Activated T-cell treated with anti-CD3 and anti-CD28 coated beads, Interleukin-2, amount 50 U/mL, for 72 hours (primary cell): Measurements from ENCODE around the gene ATP5PD. TPM values are rescaled to one million over a fixed set of nuclear protein-coding genes. Genes with fewer than 3 reads are reported as not detected.
A peak's percentile ranks its signal among the peaks of the same experiment; 100 is the strongest.
"Not testable (repeated sequence)": the region's sequence is repeated elsewhere in the genome, so short reads cannot be mapped to it uniquely, and the experiment has no call there.

Experiments used
- ATAC-seq, 2 donors: fragments of 150-1000 bp; cut with Tn5 transposase; replicated peaks in 1 of 2; 2 replicates each; pipeline ENCODE4 v1.10.0; 2021; ENCODE audit warnings: moderate library complexity in 2 of 2, mild to moderate bottlenecking in 1 of 2
- DNase-seq, 2 donors: peaks; one replicate each; pipeline ENCODE4 v3.0.0; 2021 to 2022; ENCODE audit warnings: mixed read lengths in 1 of 2
- H3K27ac Mint-ChIP-seq: one replicate; pipeline ENCODE4 v1.8.0; 2022; ENCODE audit warnings: mild to moderate bottlenecking, moderate library complexity, mixed read lengths
- H3K27me3 Mint-ChIP-seq: one replicate; pipeline ENCODE4 v1.8.0; 2022; ENCODE audit warnings: low read depth, mixed read lengths
- H3K36me3 Mint-ChIP-seq, 2 donors: one replicate each; pipeline ENCODE4 v1.8.0; 2022; ENCODE audit warnings: mixed read lengths in 2 of 2, mild to moderate bottlenecking in 1 of 2; ENCODE audit not compliant: insufficient read depth in 2 of 2
- H3K4me1 Mint-ChIP-seq: one replicate; pipeline ENCODE4 v1.8.0; 2022; ENCODE audit warnings: low read depth, mixed read lengths
- H3K4me3 Mint-ChIP-seq, 2 donors: one replicate each; pipeline ENCODE4 v1.8.0; 2022; ENCODE audit warnings: mild to moderate bottlenecking in 2 of 2, mixed read lengths in 2 of 2, moderate library complexity in 2 of 2
- H3K9me3 Mint-ChIP-seq, 2 donors: one replicate each; pipeline ENCODE4 v1.8.0; 2022; ENCODE audit warnings: mixed read lengths in 2 of 2
- total RNA-seq, 2 donors: library from RNA; stranded (reverse); gene quantifications; one replicate each; pipeline ENCODE4 v1.2.3, GENCODE V29; 2022

Gene ATP5PD
- total RNA-seq, 2 donors from 2014 or later: 125 to 147 TPM

- peaks cover 49% of the 10 kb centered on the region for H3K4me1 Mint-ChIP-seq
- H3K9me3 Mint-ChIP-seq: peaks cover 0 to 2% of the 10 kb centered on the region in 2 donors
- H3K36me3 Mint-ChIP-seq: peaks cover 0 to 3% of the 10 kb centered on the region in 2 donors
- ATAC-seq (peak; percentile 66 to 73), DNase-seq (peak; percentile 92 to 93)
- H3K27me3 Mint-ChIP-seq: no peaks in the 10 kb centered on the region
- H3K27ac Mint-ChIP-seq: peak overlapping the region; percentile 98
- peak overlapping the region; percentile 90 to 92 for H3K4me3 Mint-ChIP-seq
Observed at GRCh38 chr17:75034236-75034908, 12.4 kb downstream of the ATP5PD start.

DNA sequence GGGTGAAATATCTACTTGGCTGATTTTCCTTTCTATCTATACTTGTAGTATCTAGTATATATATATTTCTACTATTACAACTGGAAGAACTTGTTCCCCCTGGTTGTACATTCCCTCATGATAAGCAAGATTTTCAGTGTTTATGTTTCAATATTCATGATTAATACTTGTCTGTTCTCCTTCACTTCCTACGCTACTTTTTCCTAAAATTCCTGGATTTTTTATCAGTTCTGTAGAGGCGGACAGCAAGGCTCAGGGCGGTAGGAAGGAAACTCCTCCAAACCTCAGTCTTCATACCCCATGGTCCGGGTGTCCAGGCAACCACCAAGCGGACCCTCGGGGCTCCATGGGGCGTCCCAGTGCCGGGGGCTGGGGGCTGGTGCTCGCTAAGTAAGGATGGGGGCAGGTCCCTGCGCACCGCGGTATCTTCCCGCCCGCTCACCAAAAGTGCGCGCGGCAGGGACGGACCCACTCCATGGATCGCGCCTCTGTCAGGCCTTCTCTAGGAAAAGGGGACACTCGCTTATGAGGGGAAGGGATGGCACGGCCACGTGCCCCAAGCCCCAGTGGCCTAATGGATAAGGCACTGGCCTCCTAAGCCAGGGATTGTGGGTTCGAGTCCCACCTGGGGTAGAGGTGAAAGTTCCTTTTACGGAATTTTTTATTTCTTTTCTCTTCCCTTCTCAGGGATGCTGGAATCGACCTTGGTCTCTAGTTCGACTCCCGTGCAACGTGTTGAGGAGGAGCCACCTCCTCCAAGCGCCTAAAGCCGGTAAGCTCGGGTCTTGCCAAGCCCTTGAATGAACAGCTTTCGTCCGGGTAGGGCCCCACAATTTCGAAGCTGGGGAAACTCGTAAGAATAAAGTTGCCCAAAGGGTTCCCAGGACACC is 13.2 kb downstream of the ATP5PD start:
- DNase-seq (peak; percentile 88 to 95), ATAC-seq (peak; percentile 39 to 44)
- H3K36me3 Mint-ChIP-seq: peaks cover 0 to 3% of the 10 kb centered on the region in 2 donors
- H3K4me3 Mint-ChIP-seq: peak overlapping the region; percentile 90 to 92
- no peaks in the 10 kb centered on the region for H3K27me3 Mint-ChIP-seq
- peaks cover 49% of the 10 kb centered on the region for H3K4me1 Mint-ChIP-seq
- peak overlapping the region; percentile 98 for H3K27ac Mint-ChIP-seq
- H3K9me3 Mint-ChIP-seq: peaks cover 0 to 2% of the 10 kb centered on the region in 2 donors

- ATAC-seq: peak in 1 of 2 donors; percentile 1
- H3K9me3 Mint-ChIP-seq: peaks cover 0 to 2% of the 10 kb centered on the region in 2 donors
- H3K27me3 Mint-ChIP-seq: no peaks in the 10 kb centered on the region
- H3K4me3 Mint-ChIP-seq: peak overlapping the region; percentile 90 to 92
- peaks cover 0 to 3% of the 10 kb centered on the region in 2 donors for H3K36me3 Mint-ChIP-seq
- peak in 1 of 2 donors; percentile 31 for DNase-seq
- no peak overlapping the region for H3K27ac Mint-ChIP-seq
- peaks cover 49% of the 10 kb centered on the region for H3K4me1 Mint-ChIP-seq
Observed at GRCh38 chr17:75032720-75033280, 14.0 kb downstream of the ATP5PD start.

- Mint-ChIP-seq H3K4me1 (peaks cover 44% of the 10 kb centered on the region), H3K9me3 (peaks cover 0 to 2% of the 10 kb centered on the region in 2 donors), H3K27me3 (no peaks in the 10 kb centered on the region), H3K4me3 (peak overlapping the region; percentile 69 to 90), H3K27ac (no peak overlapping the region), H3K36me3 (peaks cover 0 to 3% of the 10 kb centered on the region in 2 donors)
- peak; percentile 25 to 38 for ATAC-seq
- DNase-seq: peak; percentile 63 to 74
Observed at GRCh38 chr17:75031972-75032719, 14.6 kb downstream of the ATP5PD start.

DNA sequence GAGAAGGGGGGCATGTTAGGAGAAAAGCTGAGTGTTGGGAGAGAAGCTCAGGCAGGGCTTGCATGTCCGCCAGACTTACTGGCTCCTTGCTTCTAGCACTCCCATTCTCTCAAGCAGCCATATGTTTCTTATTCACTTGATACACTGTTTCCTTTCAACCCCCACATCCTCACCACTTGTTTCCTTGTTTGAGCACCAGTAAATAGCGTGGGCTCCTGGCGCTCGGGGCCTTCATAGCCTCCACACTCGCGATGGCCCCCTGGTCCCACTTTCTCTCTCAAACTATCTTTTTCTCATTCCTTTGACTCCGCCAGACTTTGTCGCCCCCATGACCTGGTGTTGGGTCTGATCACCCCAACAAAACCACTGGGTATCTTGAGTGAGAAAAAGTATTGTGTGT is 16.6 kb downstream of the ATP5PD start:
- ATAC-seq (no peak), DNase-seq (no peak)
- H3K4me3 Mint-ChIP-seq: no peak overlapping the region
- H3K9me3 Mint-ChIP-seq: peaks cover 0 to 2% of the 10 kb centered on the region in 2 donors
- H3K36me3 Mint-ChIP-seq: peaks cover 2 to 3% of the 10 kb centered on the region in 2 donors
- peaks cover 35% of the 10 kb centered on the region for H3K4me1 Mint-ChIP-seq
- no peak overlapping the region for H3K27ac Mint-ChIP-seq
- no peaks in the 10 kb centered on the region for H3K27me3 Mint-ChIP-seq

DNA sequence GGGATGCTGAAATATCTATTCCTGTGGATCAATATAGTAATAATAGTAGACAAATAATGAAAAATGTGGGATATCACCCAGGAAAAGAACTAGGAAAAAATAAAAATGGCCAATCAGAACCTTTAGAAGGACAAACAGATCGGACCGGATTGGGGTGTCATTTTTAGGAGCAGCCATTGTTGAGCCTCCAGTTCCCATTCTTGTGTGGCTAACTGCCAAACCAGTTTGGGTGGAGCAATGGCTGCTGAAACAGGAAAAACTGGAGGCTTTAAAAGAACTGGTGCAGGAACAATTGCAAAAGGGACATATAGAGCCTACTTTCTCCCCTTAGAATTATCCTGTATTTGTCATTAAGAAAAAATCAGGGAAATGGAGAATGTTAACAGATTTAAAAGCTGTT is 20.1 kb downstream of the ATP5PD start:
- not testable (repeated sequence) for H3K4me1 Mint-ChIP-seq, DNase-seq, ATAC-seq, H3K27me3 Mint-ChIP-seq, H3K9me3 Mint-ChIP-seq, H3K27ac Mint-ChIP-seq, H3K4me3 Mint-ChIP-seq
- peaks cover 0 to 12% of the 10 kb centered on the region in 2 donors for H3K36me3 Mint-ChIP-seq

- not testable (repeated sequence) for H3K27ac Mint-ChIP-seq, H3K27me3 Mint-ChIP-seq, H3K4me1 Mint-ChIP-seq, DNase-seq, H3K9me3 Mint-ChIP-seq
- ATAC-seq: peak; percentile 15 to 20
- H3K36me3 Mint-ChIP-seq: peaks cover 3 to 22% of the 10 kb centered on the region in 2 donors
- H3K4me3 Mint-ChIP-seq: peak overlapping the region; percentile 37 to 52
Observed at GRCh38 chr17:75025398-75025734, 21.4 kb downstream of the ATP5PD start.

DNA sequence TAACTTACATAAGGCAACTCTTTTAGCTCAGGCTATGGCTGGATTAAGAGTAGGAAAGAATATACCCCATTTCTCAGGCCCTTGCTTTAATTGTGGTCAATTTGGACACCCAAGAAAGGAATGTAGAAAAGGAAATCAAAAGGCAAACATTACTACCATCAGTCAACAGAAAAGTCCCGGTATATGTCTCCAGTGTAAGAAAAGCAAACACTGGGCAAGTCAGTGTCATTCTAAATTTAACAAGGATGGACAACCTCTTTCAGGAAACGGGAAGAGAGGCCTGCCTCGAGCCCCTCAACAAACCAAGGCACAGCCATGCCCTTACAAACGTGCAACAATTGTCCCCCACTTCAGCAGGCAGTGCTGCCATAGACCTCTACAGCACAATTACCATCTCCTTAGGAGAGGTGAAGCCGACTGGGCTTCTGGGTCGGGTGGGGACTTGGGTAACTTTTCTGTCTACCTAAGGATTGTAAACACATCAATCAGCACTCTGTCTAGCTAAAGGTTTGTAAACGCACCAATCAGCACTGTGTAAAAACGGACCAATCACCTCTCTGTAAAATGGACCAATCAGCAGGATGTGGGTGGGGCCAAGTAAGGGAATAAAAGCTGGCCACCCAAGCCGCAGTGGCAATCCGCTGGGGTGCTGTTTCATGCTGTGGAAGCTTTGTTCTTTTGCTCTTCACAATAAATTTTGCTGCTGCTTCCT is 21.9 kb downstream of the ATP5PD start:
- Mint-ChIP-seq H3K9me3 (no peaks in the 10 kb centered on the region), H3K4me3 (peak overlapping the region; percentile 37 to 52), H3K27ac (no peak overlapping the region), H3K4me1 (peaks cover 6% of the 10 kb centered on the region), H3K36me3 (peaks cover 3 to 23% of the 10 kb centered on the region in 2 donors), H3K27me3 (no peaks in the 10 kb centered on the region)
- ATAC-seq (peak; percentile 28 to 58), DNase-seq (peak; percentile 30 to 44)

DNA sequence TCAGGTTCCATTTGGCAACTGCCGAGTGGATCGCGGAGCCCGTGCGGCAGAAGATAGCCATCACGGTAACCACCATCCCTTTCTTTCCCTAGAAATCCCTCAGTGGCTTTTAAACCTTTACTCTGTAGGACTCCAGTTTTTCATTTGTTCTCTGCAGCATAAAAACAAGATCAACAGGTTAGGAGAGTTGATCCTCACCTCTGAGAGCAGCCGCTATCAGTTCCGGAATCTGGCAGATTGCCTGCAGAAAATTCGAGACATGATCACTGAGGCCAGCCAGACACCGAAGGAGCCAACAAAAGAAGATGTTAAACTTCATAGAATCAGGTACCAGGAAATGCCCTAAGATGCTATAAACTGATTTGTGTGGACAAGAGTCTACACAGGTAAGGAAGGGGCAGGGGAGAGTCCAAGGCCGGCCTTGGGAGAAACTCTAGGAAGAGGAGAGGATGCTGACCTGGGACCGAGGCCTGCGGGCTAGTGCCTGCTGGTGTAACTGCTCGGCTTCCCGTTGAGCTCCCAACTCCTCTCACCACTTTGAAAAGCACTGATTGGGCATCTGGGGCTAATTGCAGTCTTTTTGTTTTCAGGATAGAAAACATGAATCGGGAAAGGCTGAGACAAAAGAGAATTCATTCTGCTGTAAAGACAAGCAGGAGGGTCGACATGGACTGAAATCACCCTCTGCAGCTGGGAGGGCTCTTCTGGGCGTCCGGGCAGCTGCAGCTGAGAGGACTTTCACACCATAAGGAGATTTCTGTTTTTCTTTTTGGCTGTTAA is 26.2 kb downstream of the ATP5PD start:
- H3K4me3 Mint-ChIP-seq: no peak overlapping the region
- H3K36me3 Mint-ChIP-seq: peaks cover 6 to 22% of the 10 kb centered on the region in 2 donors
- DNase-seq (no peak), ATAC-seq (no peak)
- no peaks in the 10 kb centered on the region for H3K27me3 Mint-ChIP-seq
- H3K4me1 Mint-ChIP-seq: peaks cover 5% of the 10 kb centered on the region
- no peaks in the 10 kb centered on the region for H3K9me3 Mint-ChIP-seq
- no peak overlapping the region for H3K27ac Mint-ChIP-seq

- Mint-ChIP-seq H3K4me3 (no peak overlapping the region), H3K27ac (no peak overlapping the region), H3K9me3 (no peaks in the 10 kb centered on the region), H3K36me3 (peaks cover 7 to 26% of the 10 kb centered on the region in 2 donors), H3K4me1 (peaks cover 8% of the 10 kb centered on the region), H3K27me3 (no peaks in the 10 kb centered on the region)
- no peak for ATAC-seq
- no peak for DNase-seq
Observed at GRCh38 chr17:75019710-75020109, 27.1 kb downstream of the ATP5PD start.

GRCh38 chr17:75019146-75019545 is 27.6 kb downstream of the ATP5PD start:
- Mint-ChIP-seq H3K27ac (no peak overlapping the region), H3K27me3 (no peaks in the 10 kb centered on the region), H3K4me3 (no peak overlapping the region), H3K9me3 (no peaks in the 10 kb centered on the region), H3K36me3 (peaks cover 7 to 27% of the 10 kb centered on the region in 2 donors), H3K4me1 (peaks cover 13% of the 10 kb centered on the region)
- DNase-seq (no peak), ATAC-seq (no peak)
